GM18511 (cell line): ENCODE data around the gene CFAP45.

Experiments
- ATAC-seq: cut with Tn5 transposase; IDR thresholded peaks from one replicate; pipeline ENCODE4 v1.9.1; 2021; ENCODE audit warnings: mild to moderate bottlenecking, moderate library complexity; ENCODE audit not compliant: unreplicated experiment

CFAP45 gene

GRCh38 chr1:159936273-159936904 lies 36.4 kb upstream of the CFAP45 start:
- peak; percentile 65 for ATAC-seq

- ATAC-seq = peak; percentile 27
Observed at GRCh38 chr1:159935719-159936272, 35.8 kb upstream of the CFAP45 start.

- ATAC-seq = no peak
Observed at GRCh38 chr1:159935305-159935704, 35.3 kb upstream of the CFAP45 start.

- no peak for ATAC-seq
Observed at GRCh38 chr1:159934136-159935039, 34.4 kb upstream of the CFAP45 start.

GRCh38 chr1:159933347-159933746 lies 33.4 kb upstream of the CFAP45 start:
- no peak for ATAC-seq

GRCh38 chr1:159932296-159933285 lies 32.6 kb upstream of the CFAP45 start:
- ATAC-seq = no peak

GRCh38 chr1:159931795-159932173 lies 31.8 kb upstream of the CFAP45 start:
- no peak for ATAC-seq

GRCh38 chr1:159931101-159931794 lies 31.3 kb upstream of the CFAP45 start:
- no peak for ATAC-seq

- ATAC-seq = no peak
Observed at GRCh38 chr1:159930634-159931033, 30.7 kb upstream of the CFAP45 start.

GRCh38 chr1:159930216-159930615 lies 30.3 kb upstream of the CFAP45 start:
- ATAC-seq = no peak

GRCh38 chr1:159929155-159930051 lies 29.4 kb upstream of the CFAP45 start:
- ATAC-seq = no peak

- no peak for ATAC-seq
Observed at GRCh38 chr1:159928491-159929050, 28.6 kb upstream of the CFAP45 start.

- no peak for ATAC-seq
Observed at GRCh38 chr1:159927849-159928431, 28.0 kb upstream of the CFAP45 start.

- no peak for ATAC-seq
Observed at GRCh38 chr1:159927211-159927848, 27.4 kb upstream of the CFAP45 start.

GRCh38 chr1:159925719-159926078 lies 25.7 kb upstream of the CFAP45 start:
- peak; percentile 10 for ATAC-seq

- peak; percentile 64 for ATAC-seq
Observed at GRCh38 chr1:159924791-159925718, 25.1 kb upstream of the CFAP45 start, which contains the start of gene TAGLN2. Gene TAGLN2, minus strand, starts transcription at chr1:159925507. Its CDS starts 4,998 bp downstream, at chr1:159920509.
